A549 (cell line): Measurements from ENCODE around the gene EIF4B. TPM values are rescaled to one million over a fixed set of nuclear protein-coding genes. Genes with fewer than 3 reads are reported as not detected.
A peak's percentile ranks its signal among the peaks of the same experiment; 100 is the strongest.

Source experiments
- ATAC-seq, 2 experiments: fragments of 200-7000 bp in 1 of 2; fragments of >200 bp in 1 of 2; cut with Nextera tagmentation in 1 of 2; cut with Tn5 transposase in 1 of 2; 3 replicates each; pipeline versions ENCODE4 v1.8.0 to v1.9.1; 2018 to 2020; ENCODE audit warnings: mild to moderate bottlenecking in 1 of 2, moderate library complexity in 1 of 2
- CTCF ChIA-PET: fragments of 300-600 bp; sonication (Branson Sonifier 250); formaldehyde crosslinking; extraction: SDS; loops from one replicate; lab custom pipeline; 2021; ENCODE audit warnings: antibody characterized with exemption, inconsistent platforms; lab: Yijun Ruan, JAX
- POLR2A ChIA-PET: fragments of 350-600 bp; formaldehyde crosslinking; extraction: SDS; loops from one replicate; lab custom pipeline; 2021; ENCODE audit warnings: antibody characterized with exemption, inconsistent platforms; lab: Yijun Ruan, JAX
- DNase-seq, 2 experiments: peaks; one replicate each; pipeline versions ENCODE4 v3.0.0 to v3.0.0-alpha.2; 2011 to 2016; ENCODE audit warnings: low read depth in 1 of 2, low spot score in 1 of 2
- FAIRE-seq: peaks from 2 replicates; lab custom pipeline; 2011; peaks lifted over from hg19 to GRCh38; lab: Jason Lieb, UNC
- H3K27ac ChIP-seq, 2 experiments: fragments of >200 bp; sonication (Bioruptor Twin); formaldehyde crosslinking; 3 replicates each; pipeline ENCODE4 v1.5.1; 2016 to 2017
- H3K4me1 ChIP-seq: fragments of >200 bp; sonication (Bioruptor Twin); formaldehyde crosslinking; 3 replicates; pipeline ENCODE4 v1.6.1; 2016
- H3K4me2 ChIP-seq: fragments of >200 bp; sonication (Bioruptor Twin); formaldehyde crosslinking; 3 replicates; pipeline ENCODE4 v1.6.1; 2016
- H3K4me3 ChIP-seq: fragments of >200 bp; sonication (Bioruptor Twin); formaldehyde crosslinking; 3 replicates; pipeline ENCODE4 v1.5.1; 2016
- H3K9me3 ChIP-seq: fragments of >200 bp; sonication (Bioruptor Twin); formaldehyde crosslinking; 3 replicates; pipeline ENCODE4 v1.6.1; 2016
- BHLHE40 ChIP-seq: IDR thresholded peaks from 2 replicates; pipeline ENCODE4 v1.6.1; 2012; ENCODE audit warnings: low read depth, low read length, inconsistent platforms
- CHD4 ChIP-seq: fragments of 200-600 bp; sonication (generic); IDR thresholded peaks from 2 replicates; pipeline ENCODE4 v1.6.1; 2016; ENCODE audit warnings: antibody characterized with exemption, mild to moderate bottlenecking, borderline replicate concordance
- EHF ChIP-seq: fragments of 250-450 bp; sonication (Bioruptor Pico); IDR thresholded peaks from 2 replicates; pipeline ENCODE4 v1.5.0; 2020; ENCODE audit warnings: mild to moderate bottlenecking
- EHMT2 ChIP-seq: fragments of 200-600 bp; sonication (generic); IDR thresholded peaks from 2 replicates; pipeline ENCODE4 v1.6.1; 2016; ENCODE audit warnings: antibody characterized with exemption, low read depth, mild to moderate bottlenecking, moderate library complexity
- EP300 ChIP-seq, 2 experiments: fragments of >200 bp; sonication (Bioruptor Twin); formaldehyde crosslinking; IDR thresholded peaks; 2 replicates in 1 of 2; 3 replicates in 1 of 2; pipeline ENCODE4 v1.6.1; 2016 to 2017
- FOSB ChIP-seq: fragments of 250-450 bp; sonication (Bioruptor Pico); IDR thresholded peaks from 2 replicates; pipeline ENCODE4 v1.5.0; 2020; ENCODE audit warnings: mild to moderate bottlenecking, moderate library complexity
- FOSL2 ChIP-seq, 2 experiments: fragments of 450-650 bp in 1 of 2; fragments of >200 bp in 1 of 2; sonication (Bioruptor Twin) in 1 of 2; formaldehyde crosslinking; IDR thresholded peaks; 2 replicates each; pipeline versions ENCODE4 v1.5.0 to v1.6.1; 2016 to 2020; ENCODE audit warnings: mild to moderate bottlenecking in 1 of 2, moderate library complexity in 1 of 2
- FOXS1 ChIP-seq: fragments of 250-450 bp; sonication (Bioruptor Pico); IDR thresholded peaks from 2 replicates; pipeline ENCODE4 v1.5.0; 2020; ENCODE audit warnings: mild to moderate bottlenecking, moderate library complexity
- HDAC2 ChIP-seq: fragments of 200-600 bp; sonication (generic); IDR thresholded peaks from 2 replicates; pipeline ENCODE4 v1.6.1; 2016
- HOXA7 ChIP-seq: fragments of 250-450 bp; sonication (Bioruptor Pico); IDR thresholded peaks from 2 replicates; pipeline ENCODE4 v1.5.0; 2020; ENCODE audit warnings: mild to moderate bottlenecking, moderate library complexity
- JUN ChIP-seq, 2 experiments: fragments of >200 bp; sonication (Bioruptor Twin); formaldehyde crosslinking; IDR thresholded peaks; 2 replicates in 1 of 2; 3 replicates in 1 of 2; pipeline ENCODE4 v1.6.1; 2016 to 2017
- JUNB ChIP-seq: fragments of >200 bp; sonication (Bioruptor Twin); formaldehyde crosslinking; IDR thresholded peaks from 2 replicates; pipeline ENCODE4 v1.6.1; 2016
- MYC ChIP-seq: IDR thresholded peaks from 2 replicates; pipeline ENCODE4 v1.6.1; 2012; ENCODE audit warnings: mild to moderate bottlenecking, inconsistent platforms, low read length, improper control_type of control experiment, borderline replicate concordance
- NFE2L2 ChIP-seq: fragments of 150-350 bp; conservative IDR thresholded peaks from 2 replicates; pipeline ENCODE4 v1.6.1; 2014; ENCODE audit warnings: low read length
- NPAS2 ChIP-seq: fragments of 250-450 bp; sonication (Bioruptor Pico); IDR thresholded peaks from 2 replicates; pipeline ENCODE4 v1.8.0; 2022; ENCODE audit warnings: mild to moderate bottlenecking, moderate library complexity, borderline replicate concordance
- NR3C1 ChIP-seq: fragments of >200 bp; sonication (Bioruptor Twin); formaldehyde crosslinking; IDR thresholded peaks from 3 replicates; pipeline ENCODE4 v1.6.1; 2017
- PHF8 ChIP-seq: fragments of 200-600 bp; sonication (generic); IDR thresholded peaks from 2 replicates; pipeline ENCODE4 v1.6.1; 2016; ENCODE audit warnings: low read depth, mild to moderate bottlenecking, antibody characterized with exemption, moderate library complexity, borderline replicate concordance
- POLR2A ChIP-seq: IDR thresholded peaks from 2 replicates; pipeline ENCODE4 v1.6.1; 2012; ENCODE audit warnings: mild to moderate bottlenecking, low read length
- RARB ChIP-seq: fragments of 250-450 bp; sonication (Bioruptor Pico); IDR thresholded peaks from 2 replicates; pipeline ENCODE4 v1.8.0; 2021; ENCODE audit warnings: mild to moderate bottlenecking, moderate library complexity
- RCOR1 ChIP-seq: fragments of 150-350 bp; IDR thresholded peaks from 2 replicates; pipeline ENCODE4 v1.6.1; 2014; ENCODE audit warnings: antibody characterized with exemption, low read length, low read depth
- RNF2 ChIP-seq: fragments of 200-600 bp; sonication (generic); IDR thresholded peaks from 2 replicates; pipeline ENCODE4 v1.6.1; 2016; ENCODE audit warnings: low read depth, mild to moderate bottlenecking, antibody characterized with exemption, moderate library complexity, borderline replicate concordance
- SMC3 ChIP-seq: fragments of >200 bp; sonication (Bioruptor Twin); formaldehyde crosslinking; IDR thresholded peaks from 3 replicates; pipeline ENCODE4 v1.6.1; 2018; ENCODE audit warnings: inconsistent platforms
- TFCP2L1 ChIP-seq: fragments of 250-450 bp; sonication (Bioruptor Pico); IDR thresholded peaks from 2 replicates; pipeline ENCODE4 v1.5.0; 2021; ENCODE audit warnings: mild to moderate bottlenecking
- TP53 ChIP-seq: fragments of 250-450 bp; sonication (Bioruptor Pico); IDR thresholded peaks from 2 replicates; pipeline ENCODE4 v1.5.0; 2021; ENCODE audit warnings: mild to moderate bottlenecking, moderate library complexity
- ZFP36 ChIP-seq: fragments of 450-650 bp; IDR thresholded peaks from 2 replicates; pipeline ENCODE4 v1.6.1; 2014; ENCODE audit warnings: borderline replicate concordance; ENCODE audit not compliant: partially characterized antibody
- ZSCAN20 ChIP-seq: fragments of 250-450 bp; sonication (Bioruptor Pico); IDR thresholded peaks from 2 replicates; pipeline ENCODE4 v1.8.0; 2022; ENCODE audit warnings: mild to moderate bottlenecking, moderate library complexity
- WGBS: methylation state at CpG from one replicate; pipeline ENCODE4 v1.1.6; 2017; ENCODE audit errors: missing lambda C conversion rate; 5-methylcytosine and 5-hydroxymethylcytosine counted together
- polyA plus RNA-seq, 4 experiments: library from polyadenylated mRNA; depleted of rRNA in 3 of 4; stranded (reverse); fragments of >200 nt; fragmentation: RNase III in 1 of 4; extraction: RNeasy Plus Mini Kit Qiagen cat#74134 plus additional on column Dnase treatment in 1 of 4; gene quantifications; 2 replicates in 3 of 4; 3 replicates in 1 of 4; pipeline ENCODE4 v1.2.3, GENCODE V29; 2011 to 2017
- TF ChIP-seq, protein P1 (sequence below): IDR thresholded peaks from 2 replicates; pipeline ENCODE4 v1.6.1; 2012; ENCODE audit warnings: low read depth, borderline replicate concordance
- TF ChIP-seq, protein P2 (sequence below): IDR thresholded peaks from 2 replicates; pipeline ENCODE4 v1.6.1; 2012
- TF ChIP-seq, protein P3 (sequence below): fragments of >200 bp; sonication (Bioruptor Twin); formaldehyde crosslinking; IDR thresholded peaks from 3 replicates; pipeline ENCODE4 v1.6.1; 2016
- TF ChIP-seq, protein P4 (sequence below): fragments of 250-450 bp; sonication (Bioruptor Pico); IDR thresholded peaks from 2 replicates; pipeline ENCODE4 v1.5.0; 2021; ENCODE audit warnings: mild to moderate bottlenecking, moderate library complexity, borderline replicate concordance
- TF ChIP-seq, protein P5 (sequence below): fragments of >200 bp; sonication (Bioruptor Twin); formaldehyde crosslinking; IDR thresholded peaks from 2 replicates; pipeline ENCODE4 v1.6.1; 2016

EIF4B gene
- polyA plus RNA-seq, 2 of the 4 experiments (the other 2 are of a cell fraction): 377 to 650 TPM

DNA sequence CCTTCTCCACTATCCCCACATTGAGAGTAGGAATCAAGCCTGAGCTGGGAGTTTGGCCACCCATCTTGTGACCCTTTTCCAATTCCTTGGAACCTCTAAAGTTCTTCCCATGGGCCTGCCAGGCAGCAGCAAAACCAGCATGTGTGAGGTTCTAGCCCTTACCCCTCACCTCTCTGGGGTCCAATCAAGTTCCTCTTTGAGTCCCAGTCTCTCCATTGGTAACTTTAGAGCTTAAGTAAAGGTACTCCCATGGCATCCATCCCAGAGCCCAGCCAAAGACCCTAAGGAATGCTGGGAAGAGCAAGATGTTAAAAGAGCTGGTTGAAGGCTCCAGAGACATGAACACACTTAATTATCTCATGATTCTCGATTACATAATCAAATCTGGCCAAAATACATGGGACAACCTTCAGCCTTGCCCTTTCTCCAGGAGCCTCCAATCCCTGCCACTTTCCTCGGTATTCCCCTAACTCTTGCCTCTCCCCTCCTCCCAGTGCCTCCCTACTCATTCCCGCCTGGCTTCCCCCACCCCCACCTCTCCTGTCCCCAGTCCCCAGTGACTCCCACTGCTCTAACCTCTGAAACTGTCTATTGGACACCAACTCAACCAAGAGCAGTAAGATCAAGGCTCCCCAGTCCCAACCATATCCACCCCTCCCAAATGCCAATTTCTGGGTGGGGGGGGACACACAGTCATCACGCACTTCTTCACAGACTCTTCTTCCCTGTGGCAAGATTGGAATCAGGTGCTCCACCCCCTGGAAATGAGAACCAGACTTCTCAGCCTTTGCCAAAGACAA is 38.8 kb downstream of the EIF4B start (continued):
- no peak for TF ChIP-seq CHD4
- TF ChIP-seq SMC3: no peak
- TF ChIP-seq BHLHE40: no peak
- no peak for TF ChIP-seq NPAS2 (CRISPR knock-in tag)

DNA sequence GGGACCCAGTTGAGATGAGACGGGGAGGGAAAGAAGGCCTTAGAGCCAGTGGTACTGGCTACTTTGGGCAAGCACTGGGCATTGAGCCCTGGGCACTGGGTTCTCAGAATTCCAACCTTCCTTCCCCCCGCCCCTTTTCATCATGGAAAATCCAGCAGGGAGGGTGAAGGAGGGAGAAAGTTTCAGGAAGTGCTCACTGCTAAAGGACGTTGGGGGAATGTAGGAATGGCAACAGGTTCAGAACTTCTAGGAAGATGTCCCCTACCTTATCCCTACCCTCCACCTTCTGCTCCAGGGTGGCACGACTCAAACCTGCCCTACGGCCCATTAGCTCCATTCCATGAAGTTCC is 39.4 kb downstream of the EIF4B start:
- FAIRE-seq (no peak), DNase-seq (no peak), ATAC-seq (no peak)
- H3K27ac ChIP-seq: peak overlapping the region; percentile 99; a peak in 3 of 6 replicates
- H3K4me1 ChIP-seq: peaks cover 57% of the 10 kb centered on the region
- TF ChIP-seq NFE2L2: no peak
- TF ChIP-seq HOXA7 (CRISPR knock-in tag): no peak
- TF ChIP-seq, protein P1, sequence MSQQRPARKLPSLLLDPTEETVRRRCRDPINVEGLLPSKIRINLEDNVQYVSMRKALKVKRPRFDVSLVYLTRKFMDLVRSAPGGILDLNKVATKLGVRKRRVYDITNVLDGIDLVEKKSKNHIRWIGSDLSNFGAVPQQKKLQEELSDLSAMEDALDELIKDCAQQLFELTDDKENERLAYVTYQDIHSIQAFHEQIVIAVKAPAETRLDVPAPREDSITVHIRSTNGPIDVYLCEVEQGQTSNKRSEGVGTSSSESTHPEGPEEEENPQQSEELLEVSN: no peak
- no peak for TF ChIP-seq JUNB
- no peak for TF ChIP-seq HDAC2
- no peak for TF ChIP-seq FOXS1 (CRISPR knock-in tag)
- TF ChIP-seq RNF2: no peak
- TF ChIP-seq EHF: no peak
- TF ChIP-seq EHMT2: no peak
- TF ChIP-seq RCOR1: no peak
- no peak for TF ChIP-seq RARB (CRISPR knock-in tag)
- no peak for TF ChIP-seq FOSL2 (IDR thresholded peaks at IDR 0.05)
- no peak for TF ChIP-seq FOSL2 (CRISPR knock-in tag; IDR thresholded peaks at IDR 0.05)
- no peak for TF ChIP-seq BHLHE40
- CTCF ChIA-PET: interaction anchor here (0.6 to 45.5 kb wide), 7 partner anchors 8 to 145 kb away, joined by 3 to 1424 read pairs (median 5); partner anchors contain the start of genes IGFBP6, SOAT2 and SPRYD3
- H3K9me3 ChIP-seq: no peaks in the 10 kb centered on the region
- 70% methylated on average over 5 of the region's 5 CpGs for WGBS
- POLR2A ChIA-PET: interaction anchor here (0.8 kb wide), 1 partner anchor 34 kb away, joined by 3 read pairs; the partner anchor contains the start of gene SPRYD3
- H3K4me2 ChIP-seq: peak overlapping the region; percentile 93
- no peak overlapping the region for H3K4me3 ChIP-seq

DNA sequence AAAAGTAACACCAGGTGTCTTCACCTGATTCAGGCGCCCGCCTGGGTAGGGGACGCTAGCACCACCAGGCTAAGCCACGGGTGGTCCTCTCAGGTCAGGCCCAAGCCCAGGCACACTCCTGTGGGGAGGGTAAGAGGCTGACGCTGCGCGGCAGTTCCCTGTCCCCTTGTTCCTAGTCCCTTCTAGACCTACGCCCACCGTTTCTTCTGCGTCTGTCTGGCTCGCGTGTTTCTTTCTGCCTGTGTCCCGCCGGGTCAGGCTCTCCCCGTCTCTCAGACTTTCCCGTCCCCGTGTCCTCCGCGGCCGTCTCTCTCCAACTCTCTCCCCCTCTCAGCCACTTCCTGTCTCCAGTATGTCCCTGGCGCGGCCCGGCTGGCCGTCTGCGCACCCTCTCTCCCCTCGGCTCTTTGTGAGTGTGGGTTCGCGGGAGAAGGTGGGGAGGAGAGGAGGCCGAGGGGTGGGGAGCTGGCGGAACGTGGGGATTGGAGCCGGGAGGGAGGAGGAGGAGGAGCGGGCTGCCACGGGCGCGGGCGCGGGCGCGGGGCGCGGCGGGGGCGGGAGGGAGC is 40.5 kb downstream of the EIF4B start:
- Histone ChIP-seq H3K4me1 (peaks cover 67% of the 10 kb centered on the region), H3K4me2 (peak overlapping the region; percentile 93), H3K27ac (peak overlapping the region; percentile 99), H3K9me3 (no peaks in the 10 kb centered on the region), H3K4me3 (peak overlapping the region; percentile 54)
- FAIRE-seq: no peak
- peak; percentile 45 to 47 for ATAC-seq
- ChIA-PET CTCF (interaction anchor here (0.5 to 45.5 kb wide), 9 partner anchors 9 to 162 kb away, joined by 3 to 1424 read pairs (median 7); partner anchors contain the start of genes IGFBP6, SOAT2 and SPRYD3), POLR2A (interaction anchor here (0.6 to 3.2 kb wide), 13 partner anchors 8 to 151 kb away, joined by 3 to 27 read pairs (median 3); partner anchors contain the start of genes EIF4B and SPRYD3)
- peak; percentile 81 to 86 for DNase-seq
- WGBS: under 1% methylated on average over 25 of the region's 44 CpGs
- TF ChIP-seq TFCP2L1 (CRISPR knock-in tag): peak; percentile 42; the same call in 1 of the 2 replicates
- no peak for TF ChIP-seq FOXS1 (CRISPR knock-in tag)
- TF ChIP-seq, protein P2, sequence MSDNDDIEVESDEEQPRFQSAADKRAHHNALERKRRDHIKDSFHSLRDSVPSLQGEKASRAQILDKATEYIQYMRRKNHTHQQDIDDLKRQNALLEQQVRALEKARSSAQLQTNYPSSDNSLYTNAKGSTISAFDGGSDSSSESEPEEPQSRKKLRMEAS: 0 out of 2 replicates have a peak, but pooled peaks have one; percentile 26
- no peak for TF ChIP-seq EP300 (IDR thresholded peaks at IDR 0.05)
- TF ChIP-seq, protein P3, sequence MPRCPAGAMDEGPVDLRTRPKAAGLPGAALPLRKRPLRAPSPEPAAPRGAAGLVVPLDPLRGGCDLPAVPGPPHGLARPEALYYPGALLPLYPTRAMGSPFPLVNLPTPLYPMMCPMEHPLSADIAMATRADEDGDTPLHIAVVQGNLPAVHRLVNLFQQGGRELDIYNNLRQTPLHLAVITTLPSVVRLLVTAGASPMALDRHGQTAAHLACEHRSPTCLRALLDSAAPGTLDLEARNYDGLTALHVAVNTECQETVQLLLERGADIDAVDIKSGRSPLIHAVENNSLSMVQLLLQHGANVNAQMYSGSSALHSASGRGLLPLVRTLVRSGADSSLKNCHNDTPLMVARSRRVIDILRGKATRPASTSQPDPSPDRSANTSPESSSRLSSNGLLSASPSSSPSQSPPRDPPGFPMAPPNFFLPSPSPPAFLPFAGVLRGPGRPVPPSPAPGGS: peak; percentile 79
- TF ChIP-seq ZFP36: no peak
- TF ChIP-seq JUN (IDR thresholded peaks at IDR 0.05): peak; percentile 54 to 62; a peak in 2 of 5 replicates
- TF ChIP-seq NR3C1: no peak
- no peak for TF ChIP-seq PHF8
- TF ChIP-seq FOSB (CRISPR knock-in tag): 0 out of 2 replicates have a peak, but pooled peaks have one; percentile 51
- TF ChIP-seq, protein P4, sequence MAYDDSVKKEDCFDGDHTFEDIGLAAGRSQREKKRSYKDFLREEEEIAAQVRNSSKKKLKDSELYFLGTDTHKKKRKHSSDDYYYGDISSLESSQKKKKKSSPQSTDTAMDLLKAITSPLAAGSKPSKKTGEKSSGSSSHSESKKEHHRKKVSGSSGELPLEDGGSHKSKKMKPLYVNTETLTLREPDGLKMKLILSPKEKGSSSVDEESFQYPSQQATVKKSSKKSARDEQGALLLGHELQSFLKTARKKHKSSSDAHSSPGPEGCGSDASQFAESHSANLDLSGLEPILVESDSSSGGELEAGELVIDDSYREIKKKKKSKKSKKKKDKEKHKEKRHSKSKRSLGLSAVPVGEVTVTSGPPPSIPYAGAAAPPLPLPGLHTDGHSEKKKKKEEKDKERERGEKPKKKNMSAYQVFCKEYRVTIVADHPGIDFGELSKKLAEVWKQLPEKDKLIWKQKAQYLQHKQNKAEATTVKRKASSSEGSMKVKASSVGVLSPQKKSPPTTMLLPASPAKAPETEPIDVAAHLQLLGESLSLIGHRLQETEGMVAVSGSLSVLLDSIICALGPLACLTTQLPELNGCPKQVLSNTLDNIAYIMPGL: peak; percentile 25; the same call in 1 of the 2 replicates
- no peak for TF ChIP-seq TP53 (CRISPR knock-in tag)
- TF ChIP-seq POLR2A: peak; percentile 79
- TF ChIP-seq RNF2: no peak
- TF ChIP-seq EHMT2: no peak
- TF ChIP-seq MYC: peak; percentile 64; the same call in 1 of the 2 replicates
- TF ChIP-seq RCOR1: no peak
- TF ChIP-seq, protein P5, sequence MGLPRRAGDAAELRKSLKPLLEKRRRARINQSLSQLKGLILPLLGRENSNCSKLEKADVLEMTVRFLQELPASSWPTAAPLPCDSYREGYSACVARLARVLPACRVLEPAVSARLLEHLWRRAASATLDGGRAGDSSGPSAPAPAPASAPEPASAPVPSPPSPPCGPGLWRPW: no peak
- no peak for TF ChIP-seq ZSCAN20
- TF ChIP-seq NFE2L2: no peak
